CD14-positive monocyte (primary cell): ENCODE results near the gene LUZP2. TPM values are rescaled to one million over a fixed set of nuclear protein-coding genes. Genes with fewer than 3 reads are reported as not detected.
A peak's percentile ranks its signal among the peaks of the same experiment; 100 is the strongest.

Source experiments
- DNase-seq, 3 donors: peaks; one replicate each; pipeline ENCODE4 v3.0.0-alpha.2; 2011 to 2022
- H2AFZ ChIP-seq: 2 replicates; pipeline ENCODE4 v1.6.0; 2012; ENCODE audit warnings: mild to moderate bottlenecking, low read depth, low read length, inconsistent platforms; ENCODE audit not compliant: insufficient read depth, poor library complexity, severe bottlenecking
- H3K27ac ChIP-seq, 2 donors: 1 replicate in 1 of 2; 2 replicates in 1 of 2; pipeline ENCODE4 v1.5.1; 2012 to 2013; ENCODE audit warnings: low read length in 2 of 2, control low read depth in 1 of 2, inconsistent platforms in 1 of 2, low read depth in 1 of 2, mild to moderate bottlenecking in 1 of 2
- H3K27me3 ChIP-seq, 2 donors: one replicate each; pipeline versions ENCODE4 v1.6.0 to v1.6.1; 2011 to 2013; ENCODE audit warnings: low read length in 2 of 2; ENCODE audit not compliant: control insufficient read depth in 2 of 2, insufficient read depth in 2 of 2
- H3K36me3 ChIP-seq, 2 donors: replicated peaks in 1 of 2; 1 replicate in 1 of 2; 2 replicates in 1 of 2; pipeline versions ENCODE4 v1.5.1 to v1.6.1; 2012 to 2013; ENCODE audit warnings: low read length in 2 of 2, control low read depth in 1 of 2, inconsistent platforms in 1 of 2, mild to moderate bottlenecking in 1 of 2; ENCODE audit not compliant: insufficient read depth in 2 of 2, control insufficient read depth in 1 of 2
- H3K4me1 ChIP-seq, 2 donors: 1 replicate in 1 of 2; 2 replicates in 1 of 2; pipeline versions ENCODE4 v1.5.1 to v1.6.1; 2012 to 2013; ENCODE audit warnings: low read length in 2 of 2, control low read depth in 1 of 2, inconsistent platforms in 1 of 2, mild to moderate bottlenecking in 1 of 2, moderate library complexity in 1 of 2; ENCODE audit not compliant: insufficient read depth in 2 of 2, control insufficient read depth in 1 of 2
- H3K4me2 ChIP-seq: replicated peaks from 2 replicates; pipeline ENCODE3; 2012; ENCODE audit warnings: low read length, moderate library complexity, mild to moderate bottlenecking; ENCODE audit not compliant: poor library complexity, severe bottlenecking; ENCODE audit errors: extremely low read depth
- H3K4me3 ChIP-seq, 3 experiments: fragments of 200-600 bp in 1 of 3; sonication (generic) in 1 of 3; replicated peaks in 1 of 3; 1 replicate in 2 of 3; 2 replicates in 1 of 3; pipeline ENCODE4 v1.5.1; 2011 to 2013; ENCODE audit warnings: low read length in 3 of 3, mild to moderate bottlenecking in 3 of 3, control low read depth in 2 of 3, low read depth in 2 of 3, inconsistent platforms in 1 of 3, moderate library complexity in 1 of 3
- H3K79me2 ChIP-seq: 2 replicates; pipeline ENCODE4 v1.6.0; 2012; ENCODE audit warnings: mild to moderate bottlenecking, control low read depth, inconsistent platforms, low read length, moderate library complexity; ENCODE audit not compliant: insufficient read depth
- H3K9ac ChIP-seq: 2 replicates; pipeline ENCODE4 v1.6.0; 2017; ENCODE audit warnings: low read length, mild to moderate bottlenecking; ENCODE audit not compliant: insufficient read depth, poor library complexity, severe bottlenecking
- H3K9me3 ChIP-seq, 2 donors: replicated peaks in 1 of 2; 1 replicate in 1 of 2; 2 replicates in 1 of 2; pipeline versions ENCODE4 v1.5.1 to v1.6.1; 2012 to 2013; ENCODE audit warnings: low read length in 2 of 2, control low read depth in 1 of 2; ENCODE audit not compliant: control insufficient read depth in 1 of 2, insufficient read depth in 1 of 2
- H4K20me1 ChIP-seq: 2 replicates; pipeline ENCODE4 v1.6.0; 2012; ENCODE audit warnings: mild to moderate bottlenecking, low read length, control low read depth, moderate library complexity; ENCODE audit not compliant: insufficient read depth
- H3K27ac Mint-ChIP-seq, 7 donors: one replicate each; pipeline ENCODE4 v1.8.0; 2020; ENCODE audit warnings: mild to moderate bottlenecking in 7 of 7, mixed read lengths in 7 of 7, moderate library complexity in 6 of 7, inconsistent platforms in 2 of 7
- H3K27me3 Mint-ChIP-seq, 3 donors: one replicate each; pipeline ENCODE4 v1.8.0; 2021 to 2022; ENCODE audit warnings: low read depth in 3 of 3, mild to moderate bottlenecking in 3 of 3, mixed read lengths in 3 of 3, moderate library complexity in 3 of 3, inconsistent platforms in 1 of 3
- H3K36me3 Mint-ChIP-seq, 2 donors: one replicate each; pipeline ENCODE4 v1.8.0; 2020; ENCODE audit warnings: mixed read lengths in 2 of 2, inconsistent platforms in 1 of 2, mild to moderate bottlenecking in 1 of 2
- H3K4me1 Mint-ChIP-seq: one replicate; pipeline ENCODE4 v1.8.0; 2020; ENCODE audit warnings: mild to moderate bottlenecking, mixed read lengths
- H3K4me3 Mint-ChIP-seq, 2 donors: one replicate each; pipeline ENCODE4 v1.8.0; 2020; ENCODE audit warnings: mild to moderate bottlenecking in 2 of 2, mixed read lengths in 2 of 2, moderate library complexity in 1 of 2
- H3K9me3 Mint-ChIP-seq, 7 donors: one replicate each; pipeline ENCODE4 v1.8.0; 2020 to 2022; ENCODE audit warnings: mixed read lengths in 7 of 7, mild to moderate bottlenecking in 6 of 7, moderate library complexity in 6 of 7, inconsistent platforms in 2 of 7
- WGBS: methylation state at CpG from one replicate; pipeline ENCODE4 v1.1.5; 2013; ENCODE audit warnings: missing lambda C conversion rate; ENCODE audit not compliant: insufficient coverage; 5-methylcytosine and 5-hydroxymethylcytosine counted together
- intact Hi-C, 2 donors: fragments of 100-400 bp; cut with micrococcal nuclease; formaldehyde crosslinking; loops; one replicate each; pipeline versions ENCODE4 v1.15.0 to v1.15.1; 2023
- polyA plus RNA-seq, 3 donors: library from polyadenylated mRNA; depleted of rRNA in 1 of 3; unstranded in 2 of 3; stranded (reverse) in 1 of 3; fragments of 300-500 nt in 2 of 3; fragments of >200 nt in 1 of 3; fragmentation: Illumina TruSeq in 2 of 3; gene quantifications; 1 replicate in 2 of 3; 2 replicates in 1 of 3; pipeline ENCODE4 v1.2.3, GENCODE V29; 2012 to 2021
- TF ChIP-seq, protein P1 (sequence below): fragments of 200-600 bp; IDR thresholded peaks from one replicate; pipeline ENCODE4 v1.8.0; 2022; ENCODE audit warnings: antibody characterized with exemption, mild to moderate bottlenecking

Gene LUZP2
- polyA plus RNA-seq, 3 donors, result not detected

DNA sequence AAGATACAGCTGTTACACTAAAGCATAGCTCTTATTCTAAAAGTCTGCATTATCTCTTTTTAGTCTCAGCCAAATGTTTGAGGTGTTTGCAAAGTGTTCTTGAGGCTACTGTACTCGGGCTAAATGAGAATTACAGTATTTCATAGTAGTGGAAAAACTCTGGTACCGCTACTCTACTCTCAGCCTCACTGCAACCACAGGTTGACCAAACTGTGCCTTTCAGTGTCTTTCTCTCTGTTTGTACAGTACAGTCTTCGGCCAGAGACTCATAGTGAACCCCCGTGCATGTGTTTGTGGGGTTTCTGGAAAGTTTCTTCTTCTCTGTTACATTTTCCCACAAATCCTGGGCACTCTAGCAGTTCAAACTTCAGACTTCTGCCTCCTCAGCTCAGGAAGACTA, 7.4 kb upstream of the LUZP2 start:
- Histone ChIP-seq H3K4me3 (no peak overlapping the region), H4K20me1 (no peaks in the 10 kb centered on the region), H3K4me1 (no peaks in the 10 kb centered on the region), H3K27me3 (no peaks in the 10 kb centered on the region), H3K4me2 (no peak overlapping the region), H3K27ac (no peak overlapping the region), H3K9ac (no peak overlapping the region), H3K36me3 (no peaks in the 10 kb centered on the region), H3K9me3 (no peaks in the 10 kb centered on the region), H2AFZ (no peak overlapping the region), H3K79me2 (no peaks in the 10 kb centered on the region)
- WGBS, result no CpG with 5 or more reads among the region's 4 CpGs
- no peaks in the 10 kb centered on the region for H3K36me3 Mint-ChIP-seq
- H3K27me3 Mint-ChIP-seq, result peaks cover 0 to 3% (median 1%) of the 10 kb centered on the region in 3 donors
- H3K27ac Mint-ChIP-seq, result peak overlapping the region in 1 of 7 donors; percentile 51
- intact Hi-C loops, result no loop called here
- H3K4me1 Mint-ChIP-seq, result no peaks in the 10 kb centered on the region
- TF ChIP-seq, protein P1, sequence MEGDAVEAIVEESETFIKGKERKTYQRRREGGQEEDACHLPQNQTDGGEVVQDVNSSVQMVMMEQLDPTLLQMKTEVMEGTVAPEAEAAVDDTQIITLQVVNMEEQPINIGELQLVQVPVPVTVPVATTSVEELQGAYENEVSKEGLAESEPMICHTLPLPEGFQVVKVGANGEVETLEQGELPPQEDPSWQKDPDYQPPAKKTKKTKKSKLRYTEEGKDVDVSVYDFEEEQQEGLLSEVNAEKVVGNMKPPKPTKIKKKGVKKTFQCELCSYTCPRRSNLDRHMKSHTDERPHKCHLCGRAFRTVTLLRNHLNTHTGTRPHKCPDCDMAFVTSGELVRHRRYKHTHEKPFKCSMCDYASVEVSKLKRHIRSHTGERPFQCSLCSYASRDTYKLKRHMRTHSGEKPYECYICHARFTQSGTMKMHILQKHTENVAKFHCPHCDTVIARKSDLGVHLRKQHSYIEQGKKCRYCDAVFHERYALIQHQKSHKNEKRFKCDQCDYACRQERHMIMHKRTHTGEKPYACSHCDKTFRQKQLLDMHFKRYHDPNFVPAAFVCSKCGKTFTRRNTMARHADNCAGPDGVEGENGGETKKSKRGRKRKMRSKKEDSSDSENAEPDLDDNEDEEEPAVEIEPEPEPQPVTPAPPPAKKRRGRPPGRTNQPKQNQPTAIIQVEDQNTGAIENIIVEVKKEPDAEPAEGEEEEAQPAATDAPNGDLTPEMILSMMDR, result no peak
- DNase-seq, result no peak
- H3K9me3 Mint-ChIP-seq, result peaks cover 0 to 3% (median 2%) of the 10 kb centered on the region in 7 donors
- no peak overlapping the region for H3K4me3 Mint-ChIP-seq

DNA sequence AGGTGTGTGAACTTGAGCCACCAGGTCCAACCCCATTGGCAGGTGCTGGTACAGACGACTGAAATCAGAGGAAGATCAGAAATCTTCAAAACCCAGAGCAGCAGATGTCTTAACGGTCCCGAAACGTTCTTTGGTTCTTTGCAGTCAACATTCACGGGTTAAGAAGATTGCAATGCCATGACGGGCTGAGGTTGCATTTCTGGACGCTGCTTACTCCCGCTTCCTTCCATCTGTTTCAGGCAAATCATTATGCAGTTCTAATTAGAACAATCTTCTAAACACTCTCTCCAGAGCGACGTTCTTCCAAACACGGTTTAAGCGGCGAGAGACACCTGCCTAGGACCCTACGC, 492 bp upstream of the LUZP2 start:
- Histone ChIP-seq H2AFZ (no peak overlapping the region), H3K79me2 (no peaks in the 10 kb centered on the region), H3K4me1 (no peaks in the 10 kb centered on the region), H3K36me3 (no peaks in the 10 kb centered on the region), H3K9ac (no peak overlapping the region), H3K27ac (no peak overlapping the region), H3K9me3 (no peaks in the 10 kb centered on the region), H3K4me3 (no peak overlapping the region), H3K4me2 (no peak overlapping the region), H3K27me3 (peaks cover 18 to 19% of the 10 kb centered on the region in 2 donors), H4K20me1 (no peaks in the 10 kb centered on the region)
- peaks cover 23 to 32% (median 30%) of the 10 kb centered on the region in 3 donors for H3K27me3 Mint-ChIP-seq
- no peak overlapping the region for H3K27ac Mint-ChIP-seq
- 7% methylated on average over 14 of the region's 14 CpGs for WGBS
- no peak for DNase-seq
- peak overlapping the region in 1 of 2 donors; percentile 71 for H3K4me3 Mint-ChIP-seq
- no peaks in the 10 kb centered on the region for H3K36me3 Mint-ChIP-seq
- H3K4me1 Mint-ChIP-seq, result no peaks in the 10 kb centered on the region
- peaks cover 0 to 8% (median 5%) of the 10 kb centered on the region in 7 donors for H3K9me3 Mint-ChIP-seq
- intact Hi-C loops, result no loop called here
- TF ChIP-seq, protein P1, result no peak
